Liver (tissue), 9 donors: ENCODE measurements around the gene BGN. TPM values are rescaled to one million over a fixed set of nuclear protein-coding genes. Genes with fewer than 3 reads are reported as not detected.

Experiments
- DNase-seq: peaks from one replicate; pipeline ENCODE4 v3.0.0-alpha.2; 2017; ENCODE audit warnings: low spot score
- H3K27ac ChIP-seq, 2 donors: one replicate each; pipeline ENCODE4 v1.7.0; 2013; ENCODE audit warnings: inconsistent platforms in 2 of 2, low read length in 2 of 2, control low read depth in 1 of 2, low read depth in 1 of 2, mild to moderate bottlenecking in 1 of 2
- H3K27me3 ChIP-seq, 4 donors: one replicate each; pipeline versions ENCODE4 v1.6.1 to v1.7.0; 2013; ENCODE audit warnings: low read length in 3 of 4, inconsistent platforms in 1 of 4, mild to moderate bottlenecking in 1 of 4, moderate library complexity in 1 of 4; ENCODE audit not compliant: control insufficient read depth in 4 of 4, insufficient read depth in 4 of 4
- H3K36me3 ChIP-seq, 4 donors: one replicate each; pipeline versions ENCODE4 v1.6.1 to v1.7.0; 2013; ENCODE audit warnings: low read length in 3 of 4, mild to moderate bottlenecking in 3 of 4, low read depth in 1 of 4, moderate library complexity in 1 of 4; ENCODE audit not compliant: control insufficient read depth in 4 of 4, insufficient read depth in 3 of 4
- H3K4me1 ChIP-seq, 4 donors: one replicate each; pipeline versions ENCODE4 v1.6.1 to v1.7.0; 2013; ENCODE audit warnings: low read length in 3 of 4, mild to moderate bottlenecking in 3 of 4, moderate library complexity in 1 of 4; ENCODE audit not compliant: control insufficient read depth in 4 of 4, insufficient read depth in 4 of 4
- H3K4me3 ChIP-seq, 3 donors: one replicate each; pipeline versions ENCODE4 v1.6.1 to v1.7.0; 2013; ENCODE audit warnings: low read length in 3 of 3, control low read depth in 1 of 3, low read depth in 1 of 3, mild to moderate bottlenecking in 1 of 3
- H3K9ac ChIP-seq, 2 donors: one replicate each; pipeline ENCODE4 v1.7.0; 2013; ENCODE audit warnings: low read length in 2 of 2, mild to moderate bottlenecking in 2 of 2, moderate library complexity in 2 of 2, control low read depth in 1 of 2, low read depth in 1 of 2
- H3K9me3 ChIP-seq, 4 donors: one replicate each; pipeline versions ENCODE4 v1.6.1 to v1.7.0; 2013; ENCODE audit warnings: low read length in 3 of 4; ENCODE audit not compliant: control insufficient read depth in 4 of 4
- CTCF ChIP-seq: fragments of 150-350 bp; IDR thresholded peaks from 2 replicates; pipeline ENCODE4 v1.5.1; 2017; ENCODE audit warnings: improper control_type of control experiment, low read depth, low read length; ENCODE audit not compliant: missing input control
- FOXA1 ChIP-seq: IDR thresholded peaks from 2 replicates; pipeline ENCODE4 v1.6.1; 2016; ENCODE audit warnings: antibody characterized with exemption
- FOXA2 ChIP-seq: IDR thresholded peaks from 2 replicates; pipeline ENCODE4 v1.6.1; 2016; ENCODE audit warnings: antibody characterized with exemption
- RAD21 ChIP-seq, 2 donors: IDR thresholded peaks; 2 replicates each; pipeline ENCODE4 v1.6.1; 2016; ENCODE audit warnings: antibody characterized with exemption in 2 of 2, mild to moderate bottlenecking in 2 of 2
- REST ChIP-seq: IDR thresholded peaks from 2 replicates; pipeline ENCODE4 v1.6.1; 2016; ENCODE audit warnings: antibody characterized with exemption, mild to moderate bottlenecking
- RXRA ChIP-seq, 2 donors: IDR thresholded peaks; 2 replicates each; pipeline ENCODE4 v1.6.1; 2017 to 2018; ENCODE audit warnings: antibody characterized with exemption in 2 of 2, mild to moderate bottlenecking in 1 of 2
- TAF1 ChIP-seq: conservative IDR thresholded peaks from 2 replicates; pipeline ENCODE4 v1.6.1; 2016; ENCODE audit warnings: antibody characterized with exemption, mild to moderate bottlenecking
- YY1 ChIP-seq: IDR thresholded peaks from 2 replicates; pipeline ENCODE4 v1.6.1; 2016; ENCODE audit warnings: antibody characterized with exemption, mild to moderate bottlenecking
- ZBTB33 ChIP-seq: IDR thresholded peaks from 2 replicates; pipeline ENCODE4 v1.6.1; 2016; ENCODE audit warnings: antibody characterized with exemption
- WGBS: extraction: QIAGEN DNeasy Blood & Tissue Kit; methylation state at CpG from one replicate; pipeline ENCODE4 v1.1.7; 2013; 5-methylcytosine and 5-hydroxymethylcytosine counted together
- polyA plus RNA-seq, 2 donors: library from polyadenylated mRNA; stranded (reverse) in 1 of 2; unstranded in 1 of 2; fragments of 200-250 nt in 1 of 2; fragments of >200 nt in 1 of 2; fragmentation: Nextera tagmentation in 1 of 2; extraction: Ambion mirVana in 1 of 2; gene quantifications; one replicate each; pipeline versions ENCODE4 v1.2.1 to v1.2.3, GENCODE V29; 2013 to 2015
- total RNA-seq, 2 donors: library from RNA; depleted of rRNA; stranded (reverse); fragments of >200 nt; gene quantifications; one replicate each; pipeline ENCODE4 v1.2.3, GENCODE V29; 2014
- donor health status: healthy.
- donor health status: healthy.
- donor health status: healthy.
- donor health status: healthy.
- donor health status: healthy.

Gene BGN
- total and polyA plus RNA-seq, 4 donors = 11.7 to 131 (median 44.8) TPM

GRCh38 chrX:153521034-153521433, 26.3 kb downstream of the BGN start:
- 72% methylated on average over 9 of the region's 9 CpGs for WGBS
- Histone ChIP-seq H3K9ac (no peak overlapping the region), H3K4me1 (peaks cover 0 to 5% (median 0%) of the 10 kb centered on the region in 4 donors), H3K36me3 (no peaks in the 10 kb centered on the region), H3K9me3 (no peaks in the 10 kb centered on the region), H3K4me3 (no peak overlapping the region), H3K27me3 (peaks cover 0 to 10% (median 0%) of the 10 kb centered on the region in 4 donors), H3K27ac (no peak overlapping the region)
- DNase-seq = no peak
- no peak for TF ChIP-seq YY1

- TF ChIP-seq FOXA2 = no peak
- no peak for TF ChIP-seq RAD21 (IDR thresholded peaks at IDR 0.05)
- TF ChIP-seq RXRA (IDR thresholded peaks at IDR 0.05) = no peak
- TF ChIP-seq REST = no peak
- TF ChIP-seq FOXA1 = no peak
- peaks cover 0 to 9% (median 0%) of the 10 kb centered on the region in 4 donors for H3K27me3 ChIP-seq
- WGBS = 35% methylated on average over 12 of the region's 12 CpGs
Measured at GRCh38 chrX:153522259-153522658, 27.5 kb downstream of the BGN start.

GRCh38 chrX:153523269-153523668, 28.5 kb downstream of the BGN start:
- H3K36me3 ChIP-seq = no peaks in the 10 kb centered on the region
- no peak for TF ChIP-seq CTCF
- no peak for TF ChIP-seq FOXA1
- no peak for TF ChIP-seq ZBTB33
- TF ChIP-seq YY1 = no peak
- TF ChIP-seq RXRA (IDR thresholded peaks at IDR 0.05) = no peak
- TF ChIP-seq TAF1 = no peak
- TF ChIP-seq FOXA2 = no peak
- DNase-seq = no peak
- no peak overlapping the region for H3K9ac ChIP-seq
- no peak overlapping the region for H3K27ac ChIP-seq
- no peaks in the 10 kb centered on the region for H3K4me1 ChIP-seq
- H3K4me3 ChIP-seq = no peak overlapping the region
- peaks cover 0 to 9% (median 0%) of the 10 kb centered on the region in 4 donors for H3K27me3 ChIP-seq
- no peaks in the 10 kb centered on the region for H3K9me3 ChIP-seq
- 90% methylated on average over 7 of the region's 7 CpGs for WGBS

More at GRCh38 chrX:153522259-153522658, 27.5 kb downstream of the BGN start:
- no peak for DNase-seq
- H3K27ac ChIP-seq = no peak overlapping the region
- no peak overlapping the region for H3K4me3 ChIP-seq
- no peaks in the 10 kb centered on the region for H3K36me3 ChIP-seq
- peaks cover 0 to 5% (median 0%) of the 10 kb centered on the region in 4 donors for H3K4me1 ChIP-seq
- no peak overlapping the region for H3K9ac ChIP-seq
- H3K9me3 ChIP-seq = no peaks in the 10 kb centered on the region
